Liver (tissue), 3 donors: ENCODE results near the gene POLG.

Source experiments
- CTCF ChIP-seq: fragments of 150-350 bp; IDR thresholded peaks from 2 replicates; pipeline ENCODE4 v1.5.1; 2017; ENCODE audit warnings: improper control_type of control experiment, low read depth, low read length; ENCODE audit not compliant: missing input control
- EGR1 ChIP-seq, 2 donors: IDR thresholded peaks; 2 replicates each; pipeline ENCODE4 v1.6.1; 2016 to 2018; ENCODE audit warnings: antibody characterized with exemption in 2 of 2, low read depth in 2 of 2
- GABPA ChIP-seq, 2 donors: IDR thresholded peaks in 1 of 2; conservative IDR thresholded peaks in 1 of 2; 2 replicates each; pipeline ENCODE4 v1.6.1; 2016; ENCODE audit warnings: antibody characterized with exemption in 2 of 2, mild to moderate bottlenecking in 1 of 2, moderate library complexity in 1 of 2
- JUND ChIP-seq, 2 donors: IDR thresholded peaks; 2 replicates each; pipeline ENCODE4 v1.6.1; 2016; ENCODE audit warnings: antibody characterized with exemption in 2 of 2
- MAX ChIP-seq: IDR thresholded peaks from 2 replicates; pipeline ENCODE4 v1.6.1; 2016; ENCODE audit warnings: antibody characterized with exemption
- RAD21 ChIP-seq, 2 donors: IDR thresholded peaks; 2 replicates each; pipeline ENCODE4 v1.6.1; 2016; ENCODE audit warnings: antibody characterized with exemption in 2 of 2, mild to moderate bottlenecking in 2 of 2
- SP1 ChIP-seq: IDR thresholded peaks from 2 replicates; pipeline ENCODE4 v1.6.1; 2018; ENCODE audit warnings: antibody characterized with exemption, mild to moderate bottlenecking
- ZBTB33 ChIP-seq: IDR thresholded peaks from 2 replicates; pipeline ENCODE4 v1.6.1; 2016; ENCODE audit warnings: antibody characterized with exemption
- donor health status: healthy.
- donor health status: healthy.

GRCh38 chr15:89365462-89366065, 30.9 kb upstream of the POLG start:
- TF ChIP-seq CTCF (no peak), GABPA (IDR thresholded peaks at IDR 0.05 in 1 of 2, conservative IDR thresholded peaks at IDR 0.05 in 1 of 2) (no peak), MAX (no peak), EGR1 (IDR thresholded peaks at IDR 0.05; ENCODE audit: low read depth in 2 of 2) (no peak), SP1 (no peak), RAD21 (IDR thresholded peaks at IDR 0.05) (no peak), ZBTB33 (no peak), JUND (IDR thresholded peaks at IDR 0.05) (no peak)
